Ishikawa (cell line): Measurements from ENCODE around the gene USH1G.

Source experiments
- CEBPB ChIP-seq: IDR thresholded peaks from 2 replicates; pipeline ENCODE4 v1.6.1; 2012
- CREB1 ChIP-seq: IDR thresholded peaks from 2 replicates; pipeline ENCODE4 v1.6.1; 2012; ENCODE audit warnings: low read depth
- EGR1 ChIP-seq: IDR thresholded peaks from 2 replicates; pipeline ENCODE4 v1.6.1; 2012
- EP300 ChIP-seq: IDR thresholded peaks from 2 replicates; pipeline ENCODE4 v1.6.1; 2012; ENCODE audit warnings: borderline replicate concordance
- FOXM1 ChIP-seq: IDR thresholded peaks from 2 replicates; pipeline ENCODE4 v1.6.1; 2012; ENCODE audit warnings: low read depth, borderline replicate concordance
- MAX ChIP-seq: IDR thresholded peaks from 2 replicates; pipeline ENCODE4 v1.6.1; 2012
- NFIC ChIP-seq: IDR thresholded peaks from 2 replicates; pipeline ENCODE4 v1.6.1; 2012
- RAD21 ChIP-seq: IDR thresholded peaks from 2 replicates; pipeline ENCODE4 v1.6.1; 2012; ENCODE audit warnings: low read depth
- REST ChIP-seq: IDR thresholded peaks from 2 replicates; pipeline ENCODE4 v1.6.1; 2012; ENCODE audit warnings: low read depth, mild to moderate bottlenecking
- TAF1 ChIP-seq: IDR thresholded peaks from 2 replicates; pipeline ENCODE4 v1.6.1; 2012; ENCODE audit warnings: low read depth, mild to moderate bottlenecking
- TCF12 ChIP-seq: IDR thresholded peaks from 2 replicates; pipeline ENCODE4 v1.6.1; 2012; ENCODE audit warnings: low read depth
- TEAD4 ChIP-seq: IDR thresholded peaks from 2 replicates; pipeline ENCODE4 v1.6.1; 2012
- USF1 ChIP-seq: IDR thresholded peaks from 2 replicates; pipeline ENCODE4 v1.6.1; 2012
- YY1 ChIP-seq: IDR thresholded peaks from 2 replicates; pipeline ENCODE4 v1.6.1; 2012; ENCODE audit warnings: low read depth
- ZBTB7A ChIP-seq: IDR thresholded peaks from 2 replicates; pipeline ENCODE4 v1.6.1; 2012; ENCODE audit warnings: low read depth

Gene USH1G

GRCh38 chr17:74918906-74919305 lies 4.1 kb downstream of the USH1G start:
- no peak for TF ChIP-seq NFIC
- no peak for TF ChIP-seq EP300
- TF ChIP-seq CREB1 = no peak

GRCh38 chr17:74917430-74917829 lies 5.6 kb downstream of the USH1G start:
- TF ChIP-seq EGR1 (no peak), CEBPB (no peak), TAF1 (no peak), YY1 (no peak), TCF12 (no peak), EP300 (no peak), USF1 (no peak), TEAD4 (no peak), CREB1 (no peak), MAX (no peak), ZBTB7A (no peak), NFIC (no peak)

GRCh38 chr17:74916851-74917199 lies 6.2 kb downstream of the USH1G start:
- TF ChIP-seq ZBTB7A (no peak), TCF12 (no peak), FOXM1 (no peak), NFIC (no peak)

GRCh38 chr17:74916136-74916850 lies 6.8 kb downstream of the USH1G start:
- TF ChIP-seq TCF12 (no peak), FOXM1 (no peak), TEAD4 (no peak), USF1 (no peak), NFIC (no peak), RAD21 (no peak), EGR1 (no peak), ZBTB7A (no peak)

- TF ChIP-seq ZBTB7A (no peak), TCF12 (no peak), USF1 (no peak), YY1 (no peak), REST (no peak), CREB1 (no peak), RAD21 (no peak), TAF1 (no peak), TEAD4 (no peak), MAX (no peak), CEBPB (no peak), EP300 (no peak), EGR1 (no peak), NFIC (no peak), FOXM1 (no peak)
Observed at GRCh38 chr17:74907012-74907411, 16.0 kb downstream of the USH1G start.

GRCh38 chr17:74904687-74905409 lies 18.2 kb downstream of the USH1G start:
- no peak for TF ChIP-seq TAF1

- TF ChIP-seq MAX = no peak
- no peak for TF ChIP-seq FOXM1
- no peak for TF ChIP-seq TAF1
- TF ChIP-seq NFIC = no peak
- no peak for TF ChIP-seq TEAD4
- no peak for TF ChIP-seq CEBPB
Observed at GRCh38 chr17:74903671-74904070, 19.4 kb downstream of the USH1G start.
